GM12878 (cell line): ENCODE results near the gene PRRC2C. TPM values are rescaled to one million over a fixed set of nuclear protein-coding genes. Genes with fewer than 3 reads are reported as not detected.

ENCODE experiments used
- ATAC-seq: fragments of 200-7000 bp; cut with Tn5 transposase; 3 replicates; pipeline ENCODE4 v1.9.1; 2020; ENCODE audit warnings: mild to moderate bottlenecking, moderate library complexity
- BruUV-seq: library from RNA; stranded (reverse); fragments of 400-500 nt; replicated peaks from 2 replicates; lab custom pipeline; 2021; lab: Mats Ljungman, UMichigan
- CTCF ChIA-PET: fragments of 300-600 bp; sonication (Branson Sonifier 250); formaldehyde crosslinking; extraction: SDS; loops from one replicate; lab custom pipeline; 2021; ENCODE audit warnings: inconsistent platforms; lab: Yijun Ruan, JAX
- POLR2A ChIA-PET: fragments of 350-600 bp; formaldehyde crosslinking; extraction: SDS; loops from one replicate; lab custom pipeline; 2021; ENCODE audit warnings: inconsistent platforms; lab: Charles Lee
- RAD21 ChIA-PET: fragments of 300-600 bp; sonication (Branson Sonifier 250); formaldehyde crosslinking; loops from one replicate; lab custom pipeline; 2023; ENCODE audit warnings: antibody characterized with exemption; ENCODE audit not compliant: unreplicated experiment; lab: Charles Lee
- SMC1A ChIA-PET: fragments of 300-600 bp; sonication (Branson Sonifier 250); formaldehyde crosslinking; loops from one replicate; lab custom pipeline; 2023; ENCODE audit not compliant: unreplicated experiment, uncharacterized antibody; lab: Charles Lee
- DNase-seq: peaks from one replicate; pipeline ENCODE4 v3.0.0-alpha.2; 2011; ENCODE audit warnings: low read depth, low spot score
- FAIRE-seq: peaks from 3 replicates; lab custom pipeline; 2011; peaks lifted over from hg19 to GRCh38; lab: Jason Lieb, UNC
- H2AFZ ChIP-seq: 2 replicates; pipeline ENCODE4 v1.6.0; 2011; ENCODE audit warnings: low read depth, low read length, control low read depth; ENCODE audit not compliant: control insufficient read depth
- H3K27ac ChIP-seq: 2 replicates; pipeline ENCODE4 v1.5.1; 2011; ENCODE audit warnings: control low read depth; ENCODE audit not compliant: control insufficient read depth, insufficient read depth
- H3K27me3 ChIP-seq, 2 experiments: replicated peaks in 1 of 2; 2 replicates each; pipeline versions ENCODE4 v1.6.0 to v1.6.1; 2011; ENCODE audit warnings: low read length in 1 of 2; ENCODE audit not compliant: control insufficient read depth in 2 of 2, insufficient read depth in 2 of 2
- H3K36me3 ChIP-seq, 2 experiments: 2 replicates each; pipeline ENCODE4 v1.5.1; 2011; ENCODE audit warnings: low read length in 1 of 2; ENCODE audit not compliant: control insufficient read depth in 2 of 2, insufficient read depth in 2 of 2
- H3K4me1 ChIP-seq: 2 replicates; pipeline ENCODE4 v1.6.1; 2011; ENCODE audit warnings: mild to moderate bottlenecking, low read length, moderate library complexity, mixed read lengths; ENCODE audit not compliant: control insufficient read depth, insufficient read depth
- H3K4me2 ChIP-seq: 2 replicates; pipeline ENCODE4 v1.6.0; 2011; ENCODE audit warnings: control low read depth; ENCODE audit not compliant: control insufficient read depth, insufficient read depth
- H3K4me3 ChIP-seq: fragments of 200-600 bp; sonication (generic); 2 replicates; pipeline ENCODE4 v1.5.1; 2016
- H3K79me2 ChIP-seq: 2 replicates; pipeline ENCODE4 v1.6.0; 2011; ENCODE audit warnings: low read length; ENCODE audit not compliant: control insufficient read depth, insufficient read depth
- H3K9ac ChIP-seq: 2 replicates; pipeline ENCODE4 v1.8.0; 2011; ENCODE audit warnings: low read length, control low read depth, mixed read lengths; ENCODE audit not compliant: control insufficient read depth, insufficient read depth
- H3K9me3 ChIP-seq: replicated peaks from 3 replicates; pipeline ENCODE4 v1.5.1; 2011; ENCODE audit warnings: mild to moderate bottlenecking, low read length; ENCODE audit not compliant: control insufficient read depth, insufficient read depth
- H4K20me1 ChIP-seq: 2 replicates; pipeline ENCODE4 v1.6.0; 2011; ENCODE audit not compliant: control insufficient read depth, insufficient read depth
- ASH2L ChIP-seq: fragments of 300-600, 200-600 bp; sonication (generic); IDR thresholded peaks from 2 replicates; pipeline ENCODE4 v1.6.1; 2017; ENCODE audit warnings: low read depth, mild to moderate bottlenecking, borderline replicate concordance
- BACH1 ChIP-seq: fragments of 450-650 bp; IDR thresholded peaks from 2 replicates; pipeline ENCODE4 v1.6.1; 2017; ENCODE audit warnings: mild to moderate bottlenecking, borderline replicate concordance
- BHLHE40 ChIP-seq, 2 experiments: fragments of 450-650 bp in 1 of 2; IDR thresholded peaks; 2 replicates each; pipeline ENCODE4 v1.6.1; 2011 to 2017; ENCODE audit warnings: low read depth in 2 of 2, borderline replicate concordance in 1 of 2, improper control_type of control experiment in 1 of 2, low read length in 1 of 2, mild to moderate bottlenecking in 1 of 2
- CREB1 ChIP-seq: IDR thresholded peaks from 2 replicates; pipeline ENCODE4 v1.6.1; 2012; ENCODE audit warnings: low read depth, mild to moderate bottlenecking, inconsistent platforms
- E2F8 ChIP-seq: fragments of 450-650 bp; IDR thresholded peaks from 2 replicates; pipeline ENCODE4 v1.6.1; 2018; ENCODE audit warnings: mild to moderate bottlenecking, low read depth, moderate library complexity; ENCODE audit not compliant: partially characterized antibody
- EED ChIP-seq: sonication (generic); IDR thresholded peaks from 2 replicates; pipeline ENCODE4 v1.6.1; 2016; ENCODE audit warnings: antibody characterized with exemption, low read depth
- IRF4 ChIP-seq: IDR thresholded peaks from 2 replicates; pipeline ENCODE4 v1.6.1; 2011; ENCODE audit warnings: low read depth, low read length
- SIX5 ChIP-seq: IDR thresholded peaks from 2 replicates; pipeline ENCODE4 v1.6.1; 2011; ENCODE audit warnings: mild to moderate bottlenecking, low read depth, low read length, moderate library complexity; ENCODE audit not compliant: severe bottlenecking
- SMC3 ChIP-seq: IDR thresholded peaks from 2 replicates; pipeline ENCODE4 v1.6.1; 2011; ENCODE audit warnings: low read length, improper control_type of control experiment, borderline replicate concordance
- SRF ChIP-seq, 2 experiments: IDR thresholded peaks; 2 replicates each; pipeline ENCODE4 v1.6.1; 2011; ENCODE audit warnings: low read depth in 2 of 2, low read length in 2 of 2, mild to moderate bottlenecking in 1 of 2, moderate library complexity in 1 of 2
- ZSCAN29 ChIP-seq: fragments of 450-650 bp; IDR thresholded peaks from 2 replicates; pipeline ENCODE4 v1.6.1; 2017; ENCODE audit warnings: mild to moderate bottlenecking, moderate library complexity
- ZZZ3 ChIP-seq: IDR thresholded peaks from 2 replicates; pipeline ENCODE4 v1.6.1; 2011; ENCODE audit warnings: low read depth; ENCODE audit not compliant: control insufficient read depth, insufficient read length
- WGBS: methylation state at CpG from one replicate; pipeline ENCODE4 v1.1.6; 2016; ENCODE audit warnings: low lambda C conversion rate; ENCODE audit not compliant: insufficient replicate concordance, insufficient coverage; ENCODE audit errors: missing lambda C conversion rate; 5-methylcytosine and 5-hydroxymethylcytosine counted together
- in situ Hi-C: fragments of 300-500 bp; cut with MboI; formaldehyde crosslinking; loops from 9 replicates; pipeline ENCODE4 v1.14.3; 2018; ENCODE audit warnings: mixed read lengths
- intact Hi-C: fragments of 100-400 bp; cut with micrococcal nuclease; formaldehyde crosslinking; loops from one replicate; pipeline ENCODE4 v1.14.2; 2022; ENCODE audit not compliant: unreplicated experiment
- polyA plus RNA-seq, 11 experiments: library from polyadenylated mRNA; depleted of rRNA in 4 of 11; unstranded in 6 of 11; stranded (reverse) in 5 of 11; fragments of >200 nt; fragmentation: Nextera tagmentation in 4 of 11; fragmentation: Illumina TruSeq in 1 of 11; extraction: Ambion mirVana in 4 of 11; extraction: Trizol in 1 of 11; gene quantifications; 1 replicate in 1 of 11; 2 replicates in 10 of 11; pipeline versions ENCODE4 v1.2.1 to v1.2.3, GENCODE V29; 2011 to 2016; ENCODE audit warnings: inconsistent platforms in 2 of 11, missing spikeins in 2 of 11, low read depth in 1 of 11
- total RNA-seq, 4 experiments: library from RNA; depleted of rRNA in 3 of 4; stranded (reverse); fragments of >200 nt in 3 of 4; fragmentation: Illumina TruSeq in 1 of 4; extraction: Trizol in 1 of 4; gene quantifications; 2 replicates each; pipeline versions ENCODE4 v1.2.1 to v1.2.3, GENCODE V29; 2013 to 2021
- TF ChIP-seq, protein P1 (sequence below): fragments of 450-650 bp; IDR thresholded peaks from 2 replicates; pipeline ENCODE4 v1.6.1; 2016; ENCODE audit warnings: mild to moderate bottlenecking, moderate library complexity, borderline replicate concordance

The PRRC2C gene
- total and polyA plus RNA-seq, 10 of the 15 experiments (the other 5 are each of a cell fraction or from before 2014, with no cell fraction given), result 53.4 to 182 (median 91.8) TPM

- ChIA-PET RAD21 (interaction anchor here (1.0 to 2.0 kb wide), 4 partner anchors 9 to 65 kb away, joined by 3 to 6 read pairs (median 4); no protein-coding TSS in a partner anchor), CTCF (interaction anchor here (1.4 to 1.8 kb wide), 4 partner anchors 9 to 202 kb away, joined by 3 to 10 read pairs (median 5); partner anchors contain the start of genes FMO4 and PRRC2C), SMC1A (interaction anchor here (0.9 to 2.4 kb wide), 11 partner anchors 9 to 107 kb away, joined by 3 to 13 read pairs (median 5); partner anchors contain the start of gene PRRC2C), POLR2A (interaction anchor here (0.6 kb wide), 1 partner anchor 75 kb away, joined by 3 read pairs; no protein-coding TSS in a partner anchor)
- H3K4me3 ChIP-seq, result no peak overlapping the region
- no TSS peak for BruUV-seq
- 100% methylated on average over 4 of the region's 4 CpGs for WGBS
- H3K9me3 ChIP-seq, result no peaks in the 10 kb centered on the region
- H4K20me1 ChIP-seq, result peaks cover 8% of the 10 kb centered on the region; the same call in 1 of the 2 replicates
- H3K4me1 ChIP-seq, result no peaks in the 10 kb centered on the region
- ATAC-seq (no peak), DNase-seq (no peak), FAIRE-seq (no peak)
- H3K79me2 ChIP-seq, result peaks cover 45% of the 10 kb centered on the region
- H3K4me2 ChIP-seq, result no peak overlapping the region
- no peak overlapping the region for H3K27ac ChIP-seq
- TF ChIP-seq IRF4, result no peak
- TF ChIP-seq SIX5, result no peak
- TF ChIP-seq BHLHE40 (IDR thresholded peaks at IDR 0.05; ENCODE audit: borderline replicate concordance in 1 of 2, low read depth in 2 of 2, low read length in 1 of 2), result no peak
- TF ChIP-seq E2F8, result no peak
- no peak for TF ChIP-seq BACH1
- no peak for TF ChIP-seq EED
- TF ChIP-seq ASH2L, result no peak
- no peak for TF ChIP-seq CREB1
- TF ChIP-seq ZSCAN29, result no peak
- no peak for TF ChIP-seq ZZZ3
- TF ChIP-seq SMC3, result no peak
- no peak for TF ChIP-seq SRF (IDR thresholded peaks at IDR 0.05; ENCODE audit: low read depth in 2 of 2, low read length in 2 of 2)
- TF ChIP-seq, protein P1, sequence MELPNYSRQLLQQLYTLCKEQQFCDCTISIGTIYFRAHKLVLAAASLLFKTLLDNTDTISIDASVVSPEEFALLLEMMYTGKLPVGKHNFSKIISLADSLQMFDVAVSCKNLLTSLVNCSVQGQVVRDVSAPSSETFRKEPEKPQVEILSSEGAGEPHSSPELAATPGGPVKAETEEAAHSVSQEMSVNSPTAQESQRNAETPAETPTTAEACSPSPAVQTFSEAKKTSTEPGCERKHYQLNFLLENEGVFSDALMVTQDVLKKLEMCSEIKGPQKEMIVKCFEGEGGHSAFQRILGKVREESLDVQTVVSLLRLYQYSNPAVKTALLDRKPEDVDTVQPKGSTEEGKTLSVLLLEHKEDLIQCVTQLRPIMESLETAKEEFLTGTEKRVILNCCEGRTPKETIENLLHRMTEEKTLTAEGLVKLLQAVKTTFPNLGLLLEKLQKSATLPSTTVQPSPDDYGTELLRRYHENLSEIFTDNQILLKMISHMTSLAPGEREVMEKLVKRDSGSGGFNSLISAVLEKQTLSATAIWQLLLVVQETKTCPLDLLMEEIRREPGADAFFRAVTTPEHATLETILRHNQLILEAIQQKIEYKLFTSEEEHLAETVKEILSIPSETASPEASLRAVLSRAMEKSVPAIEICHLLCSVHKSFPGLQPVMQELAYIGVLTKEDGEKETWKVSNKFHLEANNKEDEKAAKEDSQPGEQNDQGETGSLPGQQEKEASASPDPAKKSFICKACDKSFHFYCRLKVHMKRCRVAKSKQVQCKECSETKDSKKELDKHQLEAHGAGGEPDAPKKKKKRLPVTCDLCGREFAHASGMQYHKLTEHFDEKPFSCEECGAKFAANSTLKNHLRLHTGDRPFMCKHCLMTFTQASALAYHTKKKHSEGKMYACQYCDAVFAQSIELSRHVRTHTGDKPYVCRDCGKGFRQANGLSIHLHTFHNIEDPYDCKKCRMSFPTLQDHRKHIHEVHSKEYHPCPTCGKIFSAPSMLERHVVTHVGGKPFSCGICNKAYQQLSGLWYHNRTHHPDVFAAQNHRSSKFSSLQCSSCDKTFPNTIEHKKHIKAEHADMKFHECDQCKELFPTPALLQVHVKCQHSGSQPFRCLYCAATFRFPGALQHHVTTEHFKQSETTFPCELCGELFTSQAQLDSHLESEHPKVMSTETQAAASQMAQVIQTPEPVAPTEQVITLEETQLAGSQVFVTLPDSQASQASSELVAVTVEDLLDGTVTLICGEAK, result no peak
- no peak overlapping the region for H3K9ac ChIP-seq
- no peak overlapping the region for H2AFZ ChIP-seq
- in situ Hi-C loops, result no loop called here
- peaks cover 10 to 38% of the 10 kb centered on the region in 2 experiments for H3K36me3 ChIP-seq
- intact Hi-C loops, result no loop called here
- no peaks in the 10 kb centered on the region for H3K27me3 ChIP-seq
These were observed 30.4 kb downstream of the PRRC2C start for GRCh38 chr1:171515741-171516140.
